GM13977 (cell line): Measurements from ENCODE around the gene ARHGEF28.

ENCODE experiments used
- DNase-seq: peaks from one replicate; pipeline ENCODE4 v3.0.0; 2012; ENCODE audit warnings: low spot score
- CTCF ChIP-seq: IDR thresholded peaks from 2 replicates; pipeline ENCODE4 v1.5.1; 2012; ENCODE audit warnings: mild to moderate bottlenecking, control low read depth; ENCODE audit not compliant: insufficient read depth; ENCODE audit errors: extremely low read depth, missing control alignments
- in situ Hi-C: fragments of 300-500 bp; cut with MboI; formaldehyde crosslinking; loops from one replicate; pipeline ENCODE4 v1.12.0; 2022; ENCODE audit warnings: low sequenced_read_pairs, low pct_unique_long_range_greater_than_20kb, mixed read lengths, inconsistent platforms; ENCODE audit not compliant: unreplicated experiment

ARHGEF28 gene

GRCh38 chr5:73625944-73626811, at the start of gene ARHGEF28:
Gene ARHGEF28, plus strand, starts transcription at chr5:73626196. Its CDS starts 58,656 bp downstream, at chr5:73684852.
- DNase-seq = peak; percentile 61
- in situ Hi-C loops = no loop called here
- TF ChIP-seq CTCF = no peak

- no peak for DNase-seq
- no peak for TF ChIP-seq CTCF
- in situ Hi-C loops = loop anchor here (25.0 kb wide), 1 partner anchor 1080 kb away; no protein-coding TSS in a partner anchor
These were observed 43.5 kb upstream of the ARHGEF28 start for GRCh38 chr5:73582285-73583145.

GRCh38 chr5:73587923-73588322, 38.1 kb upstream of the ARHGEF28 start:
- TF ChIP-seq CTCF = no peak
- in situ Hi-C loops = loop anchor here (5.0 to 25.0 kb wide), 2 partner anchors 204 to 1074 kb away; no protein-coding TSS in a partner anchor

GRCh38 chr5:73591102-73591695, 34.8 kb upstream of the ARHGEF28 start:
- in situ Hi-C loops = loop anchor here (25.0 kb wide), 1 partner anchor 1071 kb away; no protein-coding TSS in a partner anchor
- TF ChIP-seq CTCF = peak; percentile 70
- peak; percentile 39 for DNase-seq

More at GRCh38 chr5:73587923-73588322, 38.1 kb upstream of the ARHGEF28 start:
- no peak for DNase-seq

GRCh38 chr5:73591698-73592501, 34.1 kb upstream of the ARHGEF28 start:
- TF ChIP-seq CTCF = no peak
- in situ Hi-C loops = loop anchor here (25.0 kb wide), 1 partner anchor 1070 kb away; no protein-coding TSS in a partner anchor
- no peak for DNase-seq
